ENCODE results near the gene SREBF1. TPM values are rescaled to one million over a fixed set of nuclear protein-coding genes. Genes with fewer than 3 reads are reported as not detected.

SREBF1 gene
- total and polyA plus RNA-seq, 2 of the 8 experiments (the other 6 are each of a cell fraction or from before 2014, with no cell fraction given) = 28.6 to 70.8 TPM

GRCh38 chr17:17809531-17810083 lies 27.2 kb downstream of the SREBF1 start:
- TF ChIP-seq SRF (IDR thresholded peaks at IDR 0.05; ENCODE audit: low read depth, low read length) (no peak), ZNF274 (IDR thresholded peaks at IDR 0.05; ENCODE audit: borderline replicate concordance, extremely low read depth, low read length) (no peak), SP4 (IDR thresholded peaks at IDR 0.05; ENCODE audit: low read length) (no peak), PHF8 (conservative IDR thresholded peaks at IDR 0.05; ENCODE audit: low read depth, low read length) (0 out of 2 replicates have a peak, but pooled peaks have one; percentile 34), YY1 (IDR thresholded peaks at IDR 0.05; ENCODE audit: low read depth, low read length) (no peak), EP300 (IDR thresholded peaks at IDR 0.05; ENCODE audit: borderline replicate concordance in 1 of 2, low read depth in 2 of 2, low read length in 2 of 2) (0 out of 3 replicates have a peak, but pooled peaks of 1 of the 2 experiments have one; percentile 33), RNF2 (IDR thresholded peaks at IDR 0.05; ENCODE audit: borderline replicate concordance, low read depth, low read length, missing control alignments, poor library complexity, severe bottlenecking) (peak; percentile 23), KDM1A (IDR thresholded peaks at IDR 0.05; ENCODE audit: borderline replicate concordance, low read length) (peak; percentile 90), BCL11A (IDR thresholded peaks at IDR 0.05; ENCODE audit: low read depth in 2 of 2, low read length in 2 of 2) (no peak), KDM4A (IDR thresholded peaks at IDR 0.05; ENCODE audit: low read depth, low read length, severe bottlenecking) (peak; percentile 37)
- H3K79me2 ChIP-seq (ENCODE audit: control insufficient read depth in 1 of 2, insufficient read depth in 2 of 2, low read length in 2 of 2) = no peaks in the 10 kb centered on the region
- CTCF ChIA-PET (ENCODE audit: partially characterized antibody) = interaction anchor here (0.5 to 18.1 kb wide), 13 partner anchors 8 to 146 kb away, joined by 3 to 375 read pairs (median 4); no protein-coding TSS in a partner anchor
- peak overlapping the region; percentile 37 to 70 (median 40); a peak in 7 of 8 replicates for H3K4me3 ChIP-seq (ENCODE audit: extremely low read depth in 1 of 4, insufficient read depth in 2 of 4, low read depth in 3 of 4, low read length in 4 of 4)
- no peak overlapping the region for H2BK12ac ChIP-seq (ENCODE audit: low read depth, low read length)
- H2BK120ac ChIP-seq (replicated peaks; ENCODE audit: low read depth, low read length) = no peak overlapping the region
- H3K79me1 ChIP-seq (ENCODE audit: low read depth, low read length) = no peaks in the 10 kb centered on the region
- no peak for FAIRE-seq
- POLR2A ChIA-PET (ENCODE audit: partially characterized antibody) = interaction anchor here (0.6 to 24.7 kb wide), 21 partner anchors 9 to 127 kb away, joined by 3 to 532 read pairs (median 4); partner anchors contain the start of gene SREBF1
- H3K23ac ChIP-seq (ENCODE audit: insufficient read length) = no peak overlapping the region
- no peaks in the 10 kb centered on the region for H3K9me3 ChIP-seq (ENCODE audit: insufficient read depth in 2 of 2, low read depth in 1 of 2, low read length in 1 of 2)
- H4K5ac ChIP-seq (ENCODE audit: insufficient read length, low read depth, low read length) = no peak overlapping the region
- no peak overlapping the region for H2BK15ac ChIP-seq (ENCODE audit: low read length)
- H4K20me1 ChIP-seq (replicated peaks in 1 of 2; ENCODE audit: control insufficient read depth in 1 of 2, insufficient read depth in 2 of 2, low read length in 2 of 2) = peaks cover 7 to 10% of the 10 kb centered on the region in 2 experiments
- H3K9ac ChIP-seq (replicated peaks in 1 of 4; ENCODE audit: extremely low read depth in 1 of 4, low read depth in 3 of 4, low read length in 3 of 4) = no peak overlapping the region
- H2BK20ac ChIP-seq (ENCODE audit: low read length) = no peak overlapping the region
- peak overlapping the region; percentile 19; the same call in 1 of the 2 replicates for H3K18ac ChIP-seq (ENCODE audit: extremely low read depth, low read length)
- no peak overlapping the region for H2AFZ ChIP-seq (ENCODE audit: low read length)
- H3K4me2 ChIP-seq (ENCODE audit: insufficient read depth in 1 of 2, low read depth in 2 of 2, low read length in 2 of 2) = peak overlapping the region; percentile 69 to 97
- no peak overlapping the region for H2BK5ac ChIP-seq (ENCODE audit: low read depth, low read length)
- H3K4ac ChIP-seq (replicated peaks; ENCODE audit: insufficient read length, low read depth, low read length) = no peak overlapping the region
- H3K27me3 ChIP-seq (replicated peaks in 1 of 4; ENCODE audit: control insufficient read depth in 3 of 4, extremely low read depth in 1 of 4, insufficient read depth in 3 of 4, low read length in 3 of 4) = peaks cover 6 to 23% (median 17%) of the 10 kb centered on the region in 4 experiments
- whole genome bisulfite sequencing, 2 experiments (ENCODE audit: extremely low coverage in 1 of 2, insufficient coverage in 1 of 2, insufficient read length in 1 of 2, insufficient replicate concordance in 2 of 2, low coverage in 1 of 2, low lambda C conversion rate in 2 of 2, missing lambda C conversion rate in 1 of 2) = 2% methylated on average over 27 of the region's 52 CpGs; no CpG with 5 or more reads in 1 of the 2 experiments
- H2AK5ac ChIP-seq (ENCODE audit: low read depth, low read length) = no peak overlapping the region
- H4K91ac ChIP-seq (replicated peaks; ENCODE audit: insufficient read length, low read length) = no peak overlapping the region
- H3K27ac ChIP-seq (ENCODE audit: low read depth, low read length) = no peak overlapping the region
- H3K14ac ChIP-seq (ENCODE audit: insufficient read length) = no peak overlapping the region
- DNase-seq (ENCODE audit: low read depth in 1 of 2, low spot score in 2 of 2) = no peak
- H3K56ac ChIP-seq (replicated peaks; ENCODE audit: insufficient read length, low read depth, low read length) = no peak overlapping the region
- H4K8ac ChIP-seq (ENCODE audit: extremely low read depth, insufficient read depth, low read length) = peak overlapping the region; percentile 86; the same call in 1 of the 2 replicates
- H3K36me3 ChIP-seq (ENCODE audit: control insufficient read depth in 2 of 4, insufficient read depth in 4 of 4, low read length in 3 of 4) = peaks cover 4 to 14% (median 7%) of the 10 kb centered on the region in 4 experiments; a peak in 6 of 8 replicates
- peaks cover 0 to 20% (median 12%) of the 10 kb centered on the region in 4 experiments; a peak in 6 of 7 replicates for H3K4me1 ChIP-seq (replicated peaks in 1 of 4; ENCODE audit: control insufficient read depth in 3 of 4, insufficient read depth in 4 of 4, low read length in 3 of 4)
- peaks cover 10% of the 10 kb centered on the region; the same call in 1 of the 2 replicates for H3K23me2 ChIP-seq (ENCODE audit: low read depth, low read length)
